DMS153 treated with DMSO at 0.1 percent for 48 hours (cell line): Measurements from ENCODE around the gene WDR45B.

Source experiments
- DNase-seq: peaks from one replicate; lab custom pipeline; 2025; ENCODE audit not compliant: unreplicated experiment; lab: John Stamatoyannopoulos, UW

Gene WDR45B

DNA sequence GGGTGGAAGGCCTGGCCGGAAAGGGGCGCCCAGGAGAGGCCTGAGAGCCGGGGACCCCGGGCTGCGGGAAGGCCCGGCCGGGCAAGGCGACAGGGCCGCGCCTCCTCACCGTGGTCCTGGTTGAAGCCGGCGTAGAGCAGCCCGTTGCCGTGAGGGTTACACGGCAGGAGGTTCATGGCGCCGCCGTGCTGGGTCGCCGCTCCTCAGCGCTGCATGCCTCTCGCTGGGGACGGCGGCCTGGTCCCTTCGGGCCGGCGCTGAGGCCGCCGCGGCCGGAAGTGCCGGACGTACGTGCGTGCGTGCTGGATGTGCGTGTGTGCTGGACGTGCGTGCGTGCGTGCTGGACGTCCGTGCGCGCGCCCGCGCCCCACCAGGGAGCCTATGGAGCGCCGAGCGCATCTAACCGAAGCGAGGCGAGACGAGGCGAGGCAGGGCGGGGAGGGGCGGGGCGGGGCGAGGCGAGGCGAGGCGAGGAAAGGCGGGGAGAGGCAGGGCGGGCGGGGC, at the start of gene WDR45B:
Gene WDR45B, minus strand, starts transcription at position 280 of the 504 bp plus-strand sequence. Its CDS starts 104 bp downstream, at position 176.
- DNase-seq = peak; percentile 66

DNA sequence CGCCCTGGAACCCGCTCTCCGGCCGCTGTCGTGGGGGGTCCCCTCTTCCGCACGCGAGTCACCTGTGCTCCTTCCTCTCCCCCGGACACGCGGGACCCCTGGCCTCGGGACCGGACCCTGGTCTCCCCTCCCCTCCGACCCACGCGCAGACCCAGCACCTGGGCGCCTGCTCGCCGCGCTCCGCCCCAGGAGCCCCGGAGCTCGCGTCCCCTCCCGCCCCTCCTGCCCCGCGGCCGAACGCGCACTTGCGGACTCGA, 49.5 kb upstream of the WDR45B start:
- DNase-seq = no peak

DNA sequence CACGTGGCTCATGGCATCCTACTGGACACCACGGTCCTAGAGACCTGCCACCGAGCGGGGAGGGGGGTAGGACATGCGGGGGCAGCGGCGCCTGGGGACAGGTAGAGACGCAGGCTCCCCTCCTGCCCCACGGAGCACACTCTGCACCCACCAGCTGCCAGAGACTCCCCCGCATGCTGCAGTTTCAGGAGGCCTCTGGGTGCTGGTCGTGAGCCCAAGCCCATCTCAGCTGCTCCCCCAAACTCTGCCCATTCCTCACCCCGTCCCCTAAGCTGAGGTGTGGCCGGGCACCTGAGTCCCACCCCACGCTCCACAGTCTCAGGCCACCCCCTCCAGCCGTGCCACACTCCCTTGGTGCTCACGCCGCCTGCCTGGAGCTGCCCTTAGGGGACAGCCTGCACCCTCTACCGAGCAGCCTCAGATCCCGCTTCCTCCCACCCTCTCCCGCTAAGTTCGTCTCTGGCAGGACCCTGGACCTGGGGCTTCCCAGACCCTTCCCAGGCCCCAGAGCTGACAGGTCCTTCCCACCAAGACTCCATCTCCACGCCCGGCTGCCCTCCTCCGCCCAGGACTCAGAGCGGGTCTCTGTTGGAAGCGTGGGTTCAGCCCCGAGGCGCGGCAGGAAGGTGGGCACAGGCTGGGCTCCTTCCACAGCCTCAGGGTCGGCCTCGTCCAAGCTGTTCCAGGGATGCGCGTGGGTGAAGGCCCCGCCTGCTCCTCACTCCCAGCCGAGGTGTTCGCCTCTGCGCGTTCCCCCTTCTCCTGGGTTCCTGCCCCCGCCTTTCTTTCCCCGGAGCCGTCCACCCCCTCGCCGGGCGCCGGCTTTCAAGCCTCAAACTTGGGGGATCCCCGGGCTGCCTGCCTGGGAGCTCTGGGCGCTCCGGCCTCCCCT, 48.9 kb upstream of the WDR45B start:
- DNase-seq = no peak

DNA sequence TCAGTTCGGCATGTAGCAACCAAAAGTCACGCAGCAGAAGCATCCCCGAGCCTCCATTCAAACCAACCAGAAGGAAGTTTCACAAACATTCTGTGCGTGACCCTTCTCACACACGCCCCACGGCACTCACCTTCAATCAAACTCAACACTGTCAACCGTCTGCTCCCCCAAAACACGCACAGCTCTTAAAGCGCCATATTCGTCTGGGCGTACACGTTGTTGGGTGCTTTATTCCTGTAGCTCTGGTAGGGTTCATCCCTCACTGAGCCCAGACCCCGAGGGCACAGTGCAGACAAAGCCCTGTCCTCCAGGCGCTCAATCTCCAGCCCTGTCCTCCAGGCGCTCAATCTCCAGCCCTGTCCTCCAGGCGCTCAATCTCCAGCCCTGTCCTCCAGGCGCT, 48.0 kb upstream of the WDR45B start:
- no peak for DNase-seq

DNA sequence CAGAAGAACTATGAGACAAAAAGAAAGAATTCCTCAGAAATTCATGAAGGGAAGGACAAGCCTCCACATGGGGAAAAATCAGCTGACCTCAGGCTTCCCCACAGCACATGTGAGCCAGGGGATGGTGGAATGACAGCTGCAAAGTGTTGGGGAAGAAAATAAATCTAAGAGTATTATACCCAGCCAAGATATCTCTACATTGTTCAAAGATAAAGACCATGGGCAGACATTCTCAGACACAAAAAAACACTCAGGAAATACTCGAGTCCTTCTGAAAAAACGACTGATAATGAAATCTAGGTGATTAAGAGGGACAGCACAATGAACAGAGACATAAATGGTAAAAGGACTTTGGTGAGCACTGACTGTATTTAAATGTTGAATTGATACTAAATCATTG, 46.4 kb upstream of the WDR45B start:
- no peak for DNase-seq

DNA sequence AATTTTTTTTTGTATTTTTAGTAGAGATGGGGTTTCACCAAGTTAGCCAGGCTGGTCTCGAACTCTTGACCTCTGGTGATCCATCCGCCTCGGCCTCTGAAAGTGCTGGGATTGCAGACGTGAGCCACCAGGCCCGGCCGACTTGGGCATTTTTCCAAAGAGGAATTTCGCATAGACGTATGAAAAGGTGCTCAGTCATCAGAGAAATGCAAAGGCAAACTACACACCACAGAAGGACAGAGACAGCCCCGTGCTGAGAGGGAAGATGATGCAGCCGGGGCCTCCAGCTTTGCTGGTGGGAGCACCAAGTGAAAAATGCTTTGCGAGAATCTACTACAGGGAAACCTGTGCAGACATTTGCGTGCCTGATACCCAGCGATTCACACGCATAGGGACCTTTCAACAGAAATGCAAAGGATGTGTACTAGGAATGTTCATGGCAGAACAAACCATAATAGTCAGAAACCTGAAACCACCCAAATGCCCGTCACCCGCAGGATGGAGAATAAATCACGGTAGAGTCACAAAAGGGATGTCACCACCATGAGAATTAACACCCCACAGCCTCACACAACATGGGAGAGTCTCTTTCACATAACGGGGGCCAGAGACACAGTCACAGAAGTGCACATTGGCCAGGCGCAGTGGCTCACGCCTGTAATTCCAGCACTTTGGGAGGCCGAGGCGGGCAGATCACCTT, 45.1 kb upstream of the WDR45B start:
- no peak for DNase-seq

DNA sequence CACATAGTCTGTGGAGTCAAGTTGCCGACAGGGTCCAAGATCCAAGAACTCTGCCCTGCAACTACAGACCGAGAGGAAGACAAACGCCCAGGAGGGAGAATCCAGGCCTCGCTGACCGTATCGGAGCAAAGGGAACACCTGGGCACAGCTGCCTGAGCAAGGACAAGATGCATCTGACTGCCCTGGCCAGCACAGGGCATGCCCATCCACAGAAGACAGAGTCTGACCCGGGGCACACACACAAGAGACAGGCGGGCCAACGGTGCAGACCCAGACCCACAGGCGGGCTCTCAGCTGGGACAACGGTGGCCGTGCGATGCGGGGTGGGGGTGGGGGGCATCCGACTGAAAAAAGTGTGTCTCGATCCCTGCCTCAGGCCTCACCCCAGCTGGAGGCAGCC, 44.0 kb upstream of the WDR45B start:
- DNase-seq = no peak

DNA sequence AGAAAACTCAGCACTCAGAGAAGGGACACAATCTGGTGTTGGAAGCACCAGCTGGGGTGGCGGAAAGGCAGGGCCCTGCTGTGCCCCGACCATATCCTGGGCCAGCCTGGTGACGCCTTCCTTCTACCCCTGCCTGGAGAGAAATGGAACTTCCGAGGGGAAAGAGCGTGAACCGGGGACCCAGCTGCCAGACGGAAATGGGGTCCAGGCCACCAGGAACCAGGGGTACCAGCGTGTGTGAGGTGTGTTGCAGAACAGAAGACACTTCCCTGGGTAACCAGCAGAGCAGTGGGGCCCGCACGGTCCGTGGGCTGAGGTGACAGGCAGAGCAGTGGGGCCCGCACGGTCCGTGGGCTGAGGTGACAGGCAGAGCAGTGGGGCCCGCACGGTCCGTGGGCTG, 43.5 kb upstream of the WDR45B start:
- DNase-seq = no peak

DNA sequence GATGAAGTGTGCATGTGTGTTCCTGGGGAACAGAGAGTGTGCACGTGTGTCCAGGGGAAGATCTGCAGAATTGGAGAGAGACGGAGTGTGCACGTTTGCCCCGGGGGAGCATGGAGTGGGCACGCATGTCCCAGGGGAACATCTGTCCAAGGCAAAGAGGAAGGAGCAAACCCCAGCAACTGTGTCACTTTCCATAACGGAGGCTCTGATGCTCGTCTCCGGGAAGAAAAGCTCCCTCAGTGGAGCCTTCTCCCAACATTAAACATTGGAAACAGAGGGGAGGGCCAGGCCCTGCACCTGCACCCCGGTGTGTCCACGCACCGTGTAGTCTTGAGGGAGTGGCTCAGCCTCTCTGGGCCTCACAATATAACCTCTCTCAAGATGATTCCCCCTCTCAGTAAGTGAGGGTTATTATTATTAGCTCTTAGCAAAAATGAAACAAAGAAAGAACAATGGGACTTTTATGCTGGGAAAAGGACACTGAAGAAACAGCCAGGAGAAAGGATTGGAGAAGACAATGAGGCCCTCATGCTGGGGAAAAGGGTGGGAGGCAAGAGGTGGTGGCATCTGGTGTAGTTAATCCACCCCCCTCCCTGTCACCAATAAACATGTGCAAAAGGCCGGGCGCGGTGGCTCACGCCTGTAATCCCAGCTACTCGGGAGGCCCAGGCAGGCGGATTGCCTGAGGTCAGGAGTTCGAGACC, 42.7 kb upstream of the WDR45B start:
- DNase-seq = no peak

DNA sequence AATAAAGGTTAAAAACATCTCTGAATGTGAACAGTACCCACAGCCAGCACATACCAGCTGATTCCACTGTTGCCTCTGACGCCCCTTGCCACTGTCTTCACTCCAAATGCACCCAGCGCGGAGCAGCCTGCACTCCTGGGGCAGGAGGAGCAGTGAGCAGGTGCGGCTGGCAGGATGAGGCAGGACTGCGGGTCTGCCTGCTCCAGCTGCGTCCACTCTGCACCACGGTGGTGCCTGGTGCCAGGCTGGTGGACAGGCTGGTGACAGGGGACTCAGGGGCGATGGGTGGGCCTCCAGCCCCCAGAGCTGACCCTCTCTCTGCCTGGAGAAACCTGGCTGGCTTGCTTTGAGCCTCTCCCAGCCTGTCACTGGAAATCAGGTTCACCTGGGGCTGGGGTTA, 40.8 kb upstream of the WDR45B start:
- DNase-seq = no peak

DNA sequence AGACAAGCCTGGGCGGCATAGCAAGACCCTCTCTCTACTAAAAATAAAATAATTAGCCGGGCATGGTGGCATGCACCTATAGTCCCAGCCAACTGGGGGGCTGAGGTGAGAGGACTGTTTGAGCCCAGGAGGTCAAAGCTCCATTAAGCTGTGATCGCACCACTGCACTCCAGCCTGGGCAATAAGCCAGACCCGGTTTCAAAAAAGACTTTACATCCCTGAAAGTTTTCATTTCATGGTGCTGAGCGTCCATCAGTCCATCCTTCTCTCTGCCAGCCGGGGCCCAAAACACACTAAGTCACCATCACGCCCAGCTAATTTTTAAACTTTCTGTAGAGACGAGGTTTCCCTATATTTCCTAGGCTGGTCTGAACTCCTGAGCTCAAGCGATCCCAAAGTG, 39.6 kb upstream of the WDR45B start:
- no peak for DNase-seq

DNA sequence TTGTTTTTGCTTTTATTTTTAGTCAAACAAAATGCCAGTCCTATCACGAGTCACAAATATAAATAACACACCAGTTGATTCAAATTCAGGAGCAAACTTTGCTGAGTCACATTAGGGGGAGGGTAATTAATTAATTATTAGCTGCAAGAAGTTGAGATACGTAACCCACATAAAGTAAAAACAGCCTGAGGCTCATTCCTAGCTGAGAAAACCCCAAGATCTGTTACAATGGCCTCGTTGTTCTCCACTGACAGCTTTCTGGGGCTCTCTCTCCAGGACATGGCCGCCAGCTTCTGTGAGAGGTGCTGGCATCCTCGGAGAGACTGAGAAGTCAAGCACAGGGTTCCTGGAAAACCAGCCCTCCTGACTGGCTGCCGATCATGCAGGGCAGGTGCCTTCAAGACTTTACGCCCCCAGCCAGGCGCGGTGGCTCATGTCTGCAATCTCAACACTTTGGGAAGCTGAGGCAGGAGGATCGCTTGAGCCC, 39.2 kb upstream of the WDR45B start:
- DNase-seq = no peak

DNA sequence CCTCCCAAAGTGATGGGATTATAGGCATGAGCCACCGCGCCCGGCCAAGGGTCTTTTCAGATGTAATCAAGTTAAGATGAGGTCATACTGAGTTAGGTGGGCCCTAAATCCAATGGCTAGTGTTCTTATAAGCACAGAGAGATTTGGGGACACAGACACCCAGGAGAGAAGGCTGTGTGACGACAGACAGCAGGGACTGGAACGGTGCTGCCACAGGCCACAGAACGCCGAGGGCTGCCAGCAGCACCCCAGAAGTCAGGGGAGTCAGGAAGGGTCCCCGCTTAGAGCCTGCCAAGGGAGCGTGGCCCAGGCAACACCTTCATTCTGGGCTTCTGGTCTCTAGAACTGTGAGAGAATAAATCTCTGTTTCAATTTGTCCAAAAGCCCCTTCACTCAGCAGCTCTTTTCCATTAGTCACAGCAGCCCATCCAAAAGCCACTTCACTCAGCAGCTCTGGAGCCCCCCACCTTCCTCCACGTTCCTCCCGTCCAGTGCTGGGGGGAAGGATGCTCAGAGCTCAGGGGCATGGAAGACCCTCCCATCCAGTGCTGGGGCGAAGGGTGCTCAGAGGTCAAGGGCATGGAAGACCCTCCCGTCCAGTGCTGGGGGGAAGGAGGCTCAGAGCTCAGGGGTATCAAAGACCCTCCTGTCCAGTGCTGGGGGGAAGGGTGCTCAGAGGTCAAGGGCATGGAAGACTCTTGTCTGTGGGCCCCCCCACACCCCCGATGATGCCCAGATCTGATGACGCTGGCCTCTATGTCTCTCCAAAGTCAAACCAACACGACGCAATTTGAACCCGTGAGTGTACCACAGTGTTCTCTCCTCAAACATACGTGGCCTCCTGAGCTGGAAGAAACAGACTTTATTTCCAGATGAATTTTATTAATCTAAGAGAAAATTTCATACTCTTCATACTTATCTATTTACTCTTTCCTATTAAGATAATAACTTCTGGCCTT, 38.4 kb upstream of the WDR45B start:
- no peak for DNase-seq

DNA sequence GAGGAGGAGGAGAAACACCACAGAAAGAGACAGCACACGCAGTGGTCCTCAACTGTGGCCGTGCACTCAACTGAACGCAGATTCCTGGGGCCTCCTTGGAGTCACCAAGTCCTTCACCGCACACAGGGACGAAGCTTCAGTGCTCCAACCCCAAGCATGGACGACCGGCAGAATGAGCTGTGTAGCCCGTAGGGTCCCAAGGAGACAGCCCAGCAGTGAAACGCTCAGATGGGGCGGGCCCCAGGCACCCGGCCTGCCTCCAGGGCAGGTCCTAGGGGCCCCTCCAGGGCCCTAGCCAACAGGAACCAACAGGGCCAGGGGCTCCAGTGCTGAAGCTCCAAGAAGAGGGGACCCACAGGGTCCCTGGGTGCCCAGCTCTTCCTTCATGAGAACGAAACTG, 37.0 kb upstream of the WDR45B start:
- DNase-seq = no peak

DNA sequence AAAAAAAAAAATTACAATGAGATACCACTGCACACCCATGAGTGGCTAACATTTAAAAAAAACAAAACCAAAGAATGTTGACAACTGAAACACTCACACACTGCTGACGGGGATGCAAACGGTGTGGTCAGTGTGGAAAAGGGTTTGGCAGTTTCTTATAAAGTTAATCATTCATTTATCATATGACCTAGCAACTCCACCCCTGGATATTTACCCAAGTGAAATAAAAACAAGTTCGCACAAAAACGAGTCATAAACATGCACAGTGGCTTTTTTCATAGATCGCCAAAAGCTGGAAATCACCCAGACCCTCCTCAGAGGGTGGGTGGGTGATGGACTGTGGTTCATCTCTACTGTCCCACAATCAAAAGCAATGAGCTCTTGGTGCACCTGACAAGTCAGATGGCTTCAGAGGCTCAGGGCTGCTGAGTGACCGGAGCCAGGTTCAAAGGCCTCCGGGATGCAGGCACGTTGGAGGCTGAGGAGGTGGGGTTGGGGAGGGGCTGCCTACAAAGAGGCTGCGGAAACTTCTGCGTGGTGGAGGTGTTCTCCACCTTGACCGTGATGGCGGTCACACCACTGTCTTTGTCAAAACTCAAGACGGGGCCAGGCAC, 36.1 kb upstream of the WDR45B start:
- DNase-seq = no peak

DNA sequence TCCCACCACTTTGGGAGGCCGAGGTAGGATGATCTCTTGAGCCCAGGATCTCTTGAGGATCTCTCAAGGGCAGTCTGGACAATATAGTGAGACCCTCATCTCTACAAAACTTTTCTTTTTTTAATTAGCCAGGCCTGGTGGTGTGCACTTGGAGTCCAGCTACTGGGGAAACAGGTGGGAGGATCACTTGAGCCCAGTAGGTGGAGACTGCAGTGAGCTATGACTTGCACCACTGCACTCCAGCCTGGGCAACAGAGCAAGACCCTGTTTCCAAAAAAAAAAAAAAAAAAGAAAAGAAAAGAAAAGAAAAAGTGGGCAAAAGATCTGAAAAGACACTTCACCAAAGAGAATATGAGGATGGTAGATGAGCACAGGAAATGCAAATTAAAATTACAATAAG, 35.3 kb upstream of the WDR45B start:
- DNase-seq = no peak

DNA sequence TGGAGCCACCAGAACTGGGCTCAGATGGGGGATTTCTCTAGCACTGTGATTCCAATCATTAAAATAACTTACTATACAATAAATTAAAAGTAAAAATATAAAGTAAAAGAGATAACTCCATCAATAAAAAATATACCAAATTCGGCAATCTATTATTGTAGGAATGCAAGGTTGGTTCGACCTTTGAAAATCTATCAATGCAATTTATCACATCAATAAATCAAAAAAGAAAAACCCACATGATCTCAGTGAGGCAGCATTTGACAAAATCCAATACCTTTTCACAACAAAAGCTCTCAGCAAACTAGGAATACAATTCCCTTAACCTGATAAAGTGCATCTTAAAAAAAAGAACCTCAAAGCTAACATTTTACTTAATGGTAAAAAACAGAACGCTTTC, 33.3 kb upstream of the WDR45B start:
- DNase-seq = no peak

DNA sequence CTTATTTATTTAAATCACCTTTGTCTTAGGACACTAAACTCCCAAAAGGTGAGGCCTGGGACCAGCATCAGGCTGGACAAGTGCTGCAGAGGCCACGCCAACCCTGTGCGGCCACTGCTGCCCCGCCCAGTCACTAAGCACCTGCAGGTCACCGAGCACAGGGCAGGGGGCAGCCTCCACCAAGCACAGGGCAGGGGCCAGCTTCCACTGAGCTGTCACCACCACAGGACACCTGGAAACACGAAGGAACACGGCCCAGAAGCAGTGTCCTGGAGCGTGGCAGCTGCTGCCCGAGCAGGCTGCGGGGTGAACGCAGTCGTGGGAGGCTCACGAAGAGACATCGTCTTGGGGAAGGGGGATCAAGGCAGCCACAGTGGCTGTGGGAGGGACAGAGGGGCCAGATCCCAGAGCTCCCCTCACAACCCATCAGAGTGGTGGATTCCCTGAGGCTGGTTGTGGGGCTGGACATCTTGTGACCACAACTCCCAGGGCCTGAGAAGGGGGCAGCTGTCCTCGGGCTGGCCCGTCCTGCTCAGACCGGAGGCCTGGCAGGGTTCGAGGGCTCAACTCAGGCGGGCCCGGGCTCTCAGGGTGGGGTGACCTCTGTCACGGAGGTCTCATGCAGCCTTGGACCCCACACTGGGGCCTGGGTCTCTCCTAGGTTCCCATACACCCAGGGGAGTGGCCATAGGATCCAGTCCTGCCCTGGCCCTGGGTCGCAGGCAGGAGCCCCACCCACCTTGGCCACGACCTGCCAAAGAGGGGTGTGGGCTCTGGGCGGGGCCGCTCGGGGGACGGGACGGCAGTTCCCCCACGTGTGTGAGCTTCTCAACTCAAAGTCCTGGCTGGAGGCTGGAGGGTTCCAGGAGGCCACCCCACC, 31.6 kb upstream of the WDR45B start:
- DNase-seq = no peak

DNA sequence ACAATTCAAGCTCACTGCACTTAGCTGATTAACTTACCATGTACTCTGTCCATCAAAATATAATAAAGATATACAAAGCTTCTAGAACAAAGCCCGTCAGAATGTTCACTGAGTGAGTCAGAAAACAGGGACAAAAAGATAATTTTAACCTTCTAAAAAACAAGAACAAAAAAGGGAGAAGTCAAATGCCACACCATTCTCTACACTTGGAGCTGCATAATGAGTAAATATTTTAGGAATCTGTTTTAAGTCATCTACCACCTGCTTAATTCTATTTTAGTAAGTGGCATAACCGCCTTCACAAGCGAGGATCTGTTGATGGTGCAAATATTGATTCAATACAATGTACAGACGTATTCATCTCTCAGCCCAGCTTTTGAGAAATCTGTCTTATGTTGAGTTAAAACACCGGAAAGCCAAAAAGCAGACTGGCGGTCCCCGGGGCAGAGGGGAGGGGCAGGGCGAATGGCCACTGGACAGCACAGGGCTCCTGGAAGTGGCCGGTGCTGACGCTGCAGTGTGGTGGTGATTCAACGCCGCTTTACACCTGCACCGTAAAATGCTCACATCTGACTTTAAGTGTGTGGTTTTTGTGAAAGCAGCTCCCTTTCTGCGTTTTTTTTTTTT, 30.1 kb upstream of the WDR45B start:
- DNase-seq = no peak
